NCI-H2227 (cell line): Measurements from ENCODE around the gene ZNF212.
"Not testable (repeated sequence)": the region's sequence is repeated elsewhere in the genome, so short reads cannot be mapped to it uniquely, and the experiment has no call there.

Source experiments
- DNase-seq: peaks from one replicate; lab custom pipeline; 2025; ENCODE audit not compliant: unreplicated experiment; lab: John Stamatoyannopoulos, UW

The ZNF212 gene

DNA sequence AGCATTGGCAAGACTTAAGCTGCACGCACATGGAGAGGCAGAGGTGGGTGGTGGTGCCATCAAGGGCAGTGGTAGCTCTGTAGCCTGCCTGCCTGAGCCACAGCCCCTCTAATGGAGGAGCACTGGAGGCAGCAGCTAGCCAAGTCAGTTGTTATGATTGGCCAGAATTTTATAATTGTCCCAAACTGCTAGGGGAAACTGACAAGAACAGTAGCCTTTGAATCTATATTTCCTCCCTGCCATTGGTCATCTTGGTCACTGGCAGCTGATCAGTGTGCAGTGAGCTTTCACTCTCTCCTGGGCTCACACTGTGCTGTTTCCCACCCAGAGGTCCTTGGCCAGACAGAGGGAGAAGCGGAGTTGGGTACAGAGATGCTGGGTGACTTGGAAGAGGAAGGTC lies 12.9 kb downstream of the ZNF212 start:
- no peak for DNase-seq

GRCh38 chr7:149253665-149254064 lies 14.2 kb downstream of the ZNF212 start:
- no peak for DNase-seq

DNA sequence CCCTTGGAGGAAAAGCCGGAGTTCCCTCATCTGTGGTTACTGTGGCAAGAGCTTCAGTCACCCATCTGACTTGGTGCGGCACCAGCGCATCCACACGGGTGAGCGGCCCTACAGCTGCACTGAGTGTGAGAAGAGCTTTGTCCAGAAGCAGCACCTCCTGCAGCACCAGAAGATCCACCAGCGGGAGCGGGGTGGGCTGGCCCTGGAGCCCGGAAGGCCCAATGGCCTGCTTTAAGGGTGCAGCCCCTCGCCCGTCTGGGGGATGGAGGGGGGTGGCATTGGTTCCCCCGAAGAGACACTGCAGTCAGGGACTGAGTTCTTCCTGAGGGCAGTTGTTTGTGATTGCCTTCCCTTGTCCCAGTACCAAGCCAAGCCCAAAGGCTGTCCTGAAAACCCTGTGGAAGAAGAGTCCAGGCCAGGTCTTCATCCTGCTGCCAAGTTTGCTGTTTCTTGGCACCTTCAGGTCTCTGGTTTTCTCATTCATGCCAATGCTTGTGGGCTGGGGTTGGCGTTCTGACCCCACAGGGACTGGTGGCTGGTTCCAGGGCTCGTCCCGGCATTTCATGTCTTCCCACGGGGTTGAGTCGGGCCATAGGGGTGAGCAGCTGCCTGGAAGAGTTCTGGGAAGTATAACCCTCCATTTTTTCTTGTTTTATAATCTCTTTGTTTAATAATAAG lies 14.9 kb downstream of the ZNF212 start:
- DNase-seq = no peak

DNA sequence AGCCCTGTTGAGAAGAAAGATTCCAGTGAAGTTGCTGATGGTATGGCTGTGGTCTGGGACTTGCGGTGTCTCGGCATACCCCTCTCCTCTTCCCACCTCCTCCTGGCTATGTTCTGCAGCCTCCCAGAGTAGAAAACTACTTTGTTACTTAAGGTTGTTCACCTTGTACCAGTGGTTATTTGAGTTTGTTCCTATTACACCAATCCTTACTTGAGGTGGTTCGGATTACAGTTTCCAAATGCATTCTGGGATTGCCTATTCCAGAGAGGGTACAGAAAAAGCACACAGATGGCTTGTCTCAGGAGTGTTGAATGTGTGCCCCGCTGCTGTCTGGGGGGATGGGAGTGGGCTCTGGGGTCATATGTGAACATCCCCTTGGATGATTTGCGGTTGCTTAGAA lies 15.7 kb downstream of the ZNF212 start:
- no peak for DNase-seq

GRCh38 chr7:149256568-149256967 lies 17.1 kb downstream of the ZNF212 start:
- DNase-seq = no peak

DNA sequence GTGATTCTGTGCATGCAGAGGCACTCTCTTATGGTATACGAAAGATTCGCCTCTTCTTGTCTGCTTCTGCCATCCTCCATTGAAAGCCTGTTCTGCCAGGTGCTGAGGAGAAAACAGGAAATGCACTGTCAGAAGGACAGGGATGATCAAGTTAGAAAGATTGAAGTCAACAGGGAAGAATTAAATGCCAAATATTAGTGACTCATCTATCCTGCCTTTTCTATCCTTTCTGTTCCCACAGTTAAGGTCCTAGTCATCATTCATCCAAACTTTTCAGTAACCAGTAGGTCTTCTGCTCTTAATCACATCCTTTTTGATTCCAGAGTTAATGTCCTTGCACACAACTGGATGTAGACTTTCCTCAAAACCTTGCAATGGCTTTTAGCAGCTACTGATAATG lies 17.7 kb downstream of the ZNF212 start:
- DNase-seq = no peak

DNA sequence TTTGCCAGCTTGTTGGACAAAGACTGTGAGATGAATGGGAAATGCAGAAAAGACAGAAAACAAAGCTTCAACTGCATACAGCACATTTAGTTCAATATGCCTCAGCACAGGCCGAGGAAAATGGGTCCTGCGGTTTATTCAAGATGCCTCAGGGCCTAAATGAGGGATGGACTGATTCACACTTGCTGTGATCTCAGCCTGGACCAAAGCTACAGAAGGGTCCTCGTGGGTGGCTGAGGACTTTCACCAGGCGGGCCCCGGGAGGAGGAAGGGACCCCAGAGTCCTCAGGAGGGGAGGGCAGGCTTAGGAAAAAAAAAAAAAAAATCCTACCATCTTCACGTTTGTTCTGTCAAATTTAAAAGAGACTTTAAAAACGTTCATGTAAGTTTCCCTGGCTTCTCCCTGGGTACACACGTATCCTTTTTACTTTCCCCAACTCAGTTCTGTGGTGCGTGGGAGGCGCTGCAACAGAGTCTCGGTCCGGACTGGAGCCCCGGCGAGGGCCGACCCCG lies 21.9 kb downstream of the ZNF212 start:
- DNase-seq = no peak

DNA sequence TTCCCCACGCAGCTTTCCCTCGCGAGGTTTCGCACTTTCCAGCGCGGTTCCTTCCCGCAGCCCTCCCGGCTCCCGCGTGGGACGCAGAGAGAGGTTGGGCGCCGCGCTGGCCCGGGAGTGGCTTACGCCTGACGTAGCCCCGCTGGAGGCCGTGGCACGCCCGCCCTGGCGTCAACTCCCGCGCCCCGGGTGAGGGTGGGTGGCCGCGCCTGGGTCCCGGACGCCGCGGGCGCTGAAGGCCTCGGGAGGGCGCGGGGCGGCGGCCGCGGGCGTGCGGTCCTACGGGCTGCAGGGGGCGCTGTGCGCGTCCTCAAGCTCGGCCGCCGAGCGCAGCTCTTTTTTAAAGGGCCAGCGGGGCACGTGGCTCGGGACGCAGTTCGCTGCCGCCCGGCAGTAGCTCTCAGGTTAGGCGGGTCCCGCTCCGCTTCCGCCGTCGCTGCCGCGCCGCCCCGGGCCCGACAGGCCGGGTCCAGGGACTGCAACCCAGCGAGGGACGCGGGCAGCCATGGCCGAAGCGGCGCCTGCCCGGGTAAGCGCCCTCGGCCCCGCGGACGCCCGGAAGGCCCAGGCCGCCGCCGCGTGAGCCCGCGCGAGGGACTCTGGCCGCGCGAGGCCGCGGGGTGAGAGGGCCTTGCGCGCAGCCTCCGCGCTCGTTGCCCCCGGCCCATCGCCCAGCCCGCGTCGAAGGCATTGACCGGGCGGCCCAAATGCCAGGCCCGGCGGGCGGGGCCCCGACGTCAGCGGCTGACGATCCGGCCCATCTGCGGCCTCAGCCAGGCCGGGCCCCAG lies 22.6 kb downstream of the ZNF212 start, which contains the start of gene ZNF783:
Gene ZNF783, plus strand, starts transcription at position 368 of the 789 bp plus-strand sequence. Its CDS starts 138 bp downstream, at position 506.
- peak; percentile 93 for DNase-seq

DNA sequence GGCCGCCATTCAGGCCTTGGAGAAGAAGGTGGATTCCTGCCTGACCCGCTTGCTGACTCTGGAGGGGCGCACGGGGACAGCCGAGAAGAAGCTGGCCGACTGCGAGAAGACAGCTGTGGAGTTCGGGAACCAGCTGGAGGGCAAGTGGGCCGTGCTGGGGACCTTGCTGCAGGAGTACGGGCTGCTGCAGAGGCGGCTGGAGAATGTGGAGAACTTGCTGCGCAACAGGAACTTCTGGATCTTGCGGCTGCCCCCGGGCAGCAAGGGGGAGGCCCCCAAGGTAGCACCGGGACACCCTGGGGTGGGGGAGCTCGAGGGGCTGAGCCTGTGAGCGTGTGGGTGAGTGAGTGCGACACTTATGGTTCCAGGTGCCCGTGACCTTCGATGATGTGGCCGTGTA lies 27.0 kb downstream of the ZNF212 start:
- DNase-seq = no peak

- no peak for DNase-seq
Measured at GRCh38 chr7:149267733-149268132, 28.3 kb downstream of the ZNF212 start.

GRCh38 chr7:149274424-149274823 lies 35.0 kb downstream of the ZNF212 start:
- not testable (repeated sequence) for DNase-seq

DNA sequence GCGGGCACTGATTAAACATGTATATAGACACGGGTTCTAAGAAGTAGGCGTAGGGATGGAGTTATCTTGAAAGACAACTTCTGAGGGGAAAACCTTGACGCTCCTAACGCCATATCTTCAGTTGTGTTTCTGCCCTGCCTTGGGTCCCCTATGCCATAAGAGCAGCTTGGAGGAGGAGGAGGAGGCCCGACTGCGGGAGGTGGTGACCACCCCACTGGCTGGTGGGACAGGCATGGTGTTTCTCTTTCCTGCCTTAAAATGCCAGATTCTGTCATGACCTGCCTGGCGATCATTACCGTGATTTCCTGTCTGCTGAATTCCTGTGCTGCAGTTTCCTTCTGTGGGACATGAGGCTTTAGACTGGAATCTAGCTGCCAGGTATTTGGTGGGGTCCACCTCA lies 38.4 kb downstream of the ZNF212 start:
- DNase-seq = no peak

- DNase-seq = no peak
Measured at GRCh38 chr7:149278396-149278795, 38.9 kb downstream of the ZNF212 start.

DNA sequence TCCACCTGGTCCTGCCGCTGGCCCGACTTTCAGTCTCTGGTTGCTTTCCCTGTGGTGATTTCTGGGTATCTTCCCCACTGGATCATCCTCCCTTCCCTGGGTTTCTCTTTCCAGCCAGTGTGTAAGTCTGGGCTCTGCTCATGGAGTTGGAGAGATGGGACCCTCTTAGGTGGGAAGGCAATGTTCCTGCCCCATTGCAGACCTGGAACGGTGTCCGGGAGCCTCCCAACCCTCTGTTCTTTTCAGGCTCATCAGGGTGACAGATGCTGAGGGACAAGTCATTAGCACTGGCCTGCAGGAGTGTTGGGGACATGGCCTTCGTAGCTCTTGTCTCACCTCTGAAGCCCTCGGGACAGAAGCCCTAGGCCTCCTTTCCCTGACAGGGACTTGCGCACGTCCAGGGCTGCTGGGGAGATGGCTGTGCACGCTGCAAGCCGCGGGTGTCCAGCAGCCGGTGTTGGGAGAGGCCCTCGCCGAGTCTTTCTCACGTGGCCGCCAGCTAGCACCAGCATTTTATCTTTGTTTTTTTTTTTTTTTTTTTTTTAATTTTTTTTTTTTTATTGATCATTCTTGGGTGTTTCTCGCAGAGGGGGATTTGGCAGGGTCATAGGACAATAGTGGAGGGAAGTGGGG lies 39.8 kb downstream of the ZNF212 start:
- DNase-seq = no peak

DNA sequence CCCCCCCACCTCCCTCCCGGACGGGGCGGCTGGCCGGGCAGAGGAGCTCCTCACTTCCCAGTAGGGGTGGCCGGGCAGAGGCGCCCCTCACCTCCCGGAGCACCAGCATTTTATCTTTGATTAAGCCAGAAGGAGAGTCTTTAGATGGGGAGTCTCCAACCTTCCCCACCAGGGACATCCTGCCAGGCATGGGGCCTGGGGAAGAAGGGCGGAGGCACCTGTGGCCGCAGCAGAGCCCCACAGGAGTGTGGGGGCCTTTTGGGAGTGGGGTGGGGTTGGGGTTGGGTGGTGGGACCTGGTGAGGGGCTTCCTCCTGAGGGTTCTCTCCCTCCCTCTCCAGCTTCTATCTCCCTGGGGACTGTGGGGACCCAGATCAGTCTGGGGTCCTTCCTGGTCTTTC lies 40.7 kb downstream of the ZNF212 start:
- DNase-seq = no peak

GRCh38 chr7:149280661-149281507 lies 41.4 kb downstream of the ZNF212 start:
- no peak for DNase-seq

DNA sequence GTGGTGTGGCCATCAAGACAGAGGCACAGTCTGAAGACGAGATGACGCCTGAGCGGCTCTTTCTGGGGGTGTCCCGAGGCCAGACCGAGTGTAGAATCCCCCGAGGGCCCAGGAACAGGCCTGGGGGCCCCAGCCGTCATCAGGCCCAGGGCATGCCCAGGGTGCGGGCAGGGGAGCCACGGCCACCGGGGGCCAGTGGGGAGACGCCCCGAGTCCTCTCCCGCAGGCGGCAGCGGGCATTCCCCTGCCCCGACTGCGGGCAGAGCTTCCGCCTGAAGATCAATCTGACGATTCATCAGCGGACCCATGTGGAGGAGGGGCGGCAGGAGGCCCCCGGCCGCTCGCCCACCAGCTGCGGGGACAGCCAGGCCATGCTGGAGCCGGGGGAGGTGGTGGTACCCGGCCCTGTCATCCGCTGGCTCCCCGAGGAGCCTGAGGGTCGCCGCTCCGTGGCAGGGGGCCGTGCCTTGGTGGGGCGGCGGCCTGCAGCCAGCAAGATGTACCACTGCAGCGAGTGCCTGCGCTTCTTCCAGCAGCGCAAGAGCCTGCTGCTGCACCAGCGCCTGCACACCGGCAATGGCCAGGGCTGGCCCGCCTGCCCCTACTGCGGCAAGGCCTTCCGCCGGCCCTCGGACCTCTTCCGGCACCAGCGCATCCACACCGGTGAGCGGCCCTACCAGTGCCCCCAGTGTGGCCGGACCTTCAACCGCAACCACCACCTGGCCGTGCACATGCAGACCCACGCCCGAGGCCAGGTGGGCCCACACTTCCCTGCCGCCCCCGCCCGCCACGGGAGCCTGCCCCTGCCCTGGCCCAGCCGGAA lies 42.3 kb downstream of the ZNF212 start:
- DNase-seq = no peak

DNA sequence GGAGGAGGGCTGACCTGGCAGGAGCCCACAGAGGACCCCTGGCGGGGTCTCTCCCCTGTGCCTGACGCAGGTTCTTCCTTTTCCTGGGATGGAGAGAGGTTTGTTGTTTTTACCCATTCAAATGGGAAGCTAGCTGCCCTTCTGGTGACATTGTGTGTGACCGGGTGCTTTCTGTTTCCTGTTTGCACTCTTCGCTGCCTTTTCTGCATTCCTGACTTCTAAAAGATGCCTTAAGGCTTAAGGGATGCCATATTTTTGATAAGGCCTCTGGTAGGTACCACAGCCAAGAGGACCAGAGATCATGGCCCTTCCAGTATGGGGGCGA lies 42.8 kb downstream of the ZNF212 start:
- DNase-seq = no peak

DNA sequence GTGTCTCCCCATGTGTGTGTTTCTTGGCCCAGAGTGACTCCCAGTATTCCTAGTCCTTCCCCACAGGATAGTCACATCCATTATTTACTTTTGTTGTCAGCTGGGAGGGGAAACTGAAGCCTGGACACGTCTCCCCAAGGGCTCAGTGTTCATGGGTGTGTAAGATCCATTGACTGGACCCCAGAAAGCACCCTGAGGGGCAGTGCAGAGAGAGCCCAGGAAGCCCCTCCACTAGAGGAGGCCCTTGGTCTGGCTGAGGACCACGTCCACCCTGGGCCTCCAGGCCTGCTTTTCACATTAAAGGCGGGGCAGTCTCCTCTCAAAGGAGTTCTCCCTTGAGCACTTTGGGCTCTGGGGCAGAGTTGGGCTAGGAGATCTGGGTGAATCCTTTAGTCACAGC lies 43.9 kb downstream of the ZNF212 start:
- no peak for DNase-seq

- DNase-seq = no peak
Measured at GRCh38 chr7:149284343-149284742, 44.9 kb downstream of the ZNF212 start.
